ENCODE measurements around the gene RNF114.

- TF ChIP-seq, protein P1, sequence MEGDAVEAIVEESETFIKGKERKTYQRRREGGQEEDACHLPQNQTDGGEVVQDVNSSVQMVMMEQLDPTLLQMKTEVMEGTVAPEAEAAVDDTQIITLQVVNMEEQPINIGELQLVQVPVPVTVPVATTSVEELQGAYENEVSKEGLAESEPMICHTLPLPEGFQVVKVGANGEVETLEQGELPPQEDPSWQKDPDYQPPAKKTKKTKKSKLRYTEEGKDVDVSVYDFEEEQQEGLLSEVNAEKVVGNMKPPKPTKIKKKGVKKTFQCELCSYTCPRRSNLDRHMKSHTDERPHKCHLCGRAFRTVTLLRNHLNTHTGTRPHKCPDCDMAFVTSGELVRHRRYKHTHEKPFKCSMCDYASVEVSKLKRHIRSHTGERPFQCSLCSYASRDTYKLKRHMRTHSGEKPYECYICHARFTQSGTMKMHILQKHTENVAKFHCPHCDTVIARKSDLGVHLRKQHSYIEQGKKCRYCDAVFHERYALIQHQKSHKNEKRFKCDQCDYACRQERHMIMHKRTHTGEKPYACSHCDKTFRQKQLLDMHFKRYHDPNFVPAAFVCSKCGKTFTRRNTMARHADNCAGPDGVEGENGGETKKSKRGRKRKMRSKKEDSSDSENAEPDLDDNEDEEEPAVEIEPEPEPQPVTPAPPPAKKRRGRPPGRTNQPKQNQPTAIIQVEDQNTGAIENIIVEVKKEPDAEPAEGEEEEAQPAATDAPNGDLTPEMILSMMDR (conservative IDR thresholded peaks at IDR 0.05; ENCODE audit: low read length), result no peak
- no peak for TF ChIP-seq EZH2phosphoT487 (IDR thresholded peaks at IDR 0.05; ENCODE audit: borderline replicate concordance)
Measured at GRCh38 chr20:49913399-49914047, 22.7 kb upstream of the RNF114 start.
